ENCODE measurements around the gene SIPA1L3. TPM values are rescaled to one million over a fixed set of nuclear protein-coding genes. Genes with fewer than 3 reads are reported as not detected.
A peak's percentile ranks its signal among the peaks of the same experiment; 100 is the strongest.

Gene SIPA1L3
- total RNA-seq, 4 donors from 2014 or later = 11.1 to 25.3 (median 14.5) TPM

DNA sequence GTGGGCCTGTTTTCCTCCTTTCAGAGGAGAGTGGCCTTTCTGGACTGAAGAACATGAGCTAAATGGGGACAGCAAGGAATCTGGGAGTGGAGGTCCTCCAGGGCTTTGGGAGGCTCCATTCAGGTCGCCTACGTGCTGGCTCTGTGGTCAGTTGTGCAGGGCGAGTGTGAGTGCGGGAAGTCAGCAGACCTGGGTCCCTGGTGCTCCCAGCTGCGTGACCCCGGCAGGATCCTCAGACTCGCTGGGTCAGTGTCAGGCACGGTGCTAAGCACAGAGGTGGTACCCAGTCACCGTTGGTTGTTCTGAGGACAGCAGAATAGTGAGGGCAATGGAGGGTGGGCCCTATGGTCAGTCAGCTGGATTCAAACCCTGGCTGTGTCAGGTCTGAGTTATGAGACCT is 85.8 kb downstream of the SIPA1L3 start:
- no peak for DNase-seq
- Histone ChIP-seq H3K9me3 (no peaks in the 10 kb centered on the region), H3K36me3 (no peaks in the 10 kb centered on the region), H3K4me3 (no peak overlapping the region), H3K27ac (no peak overlapping the region), H3K4me1 (peaks cover 9 to 22% (median 10%) of the 10 kb centered on the region in 3 donors), H3K27me3 (no peaks in the 10 kb centered on the region)
- TF ChIP-seq, protein P1, sequence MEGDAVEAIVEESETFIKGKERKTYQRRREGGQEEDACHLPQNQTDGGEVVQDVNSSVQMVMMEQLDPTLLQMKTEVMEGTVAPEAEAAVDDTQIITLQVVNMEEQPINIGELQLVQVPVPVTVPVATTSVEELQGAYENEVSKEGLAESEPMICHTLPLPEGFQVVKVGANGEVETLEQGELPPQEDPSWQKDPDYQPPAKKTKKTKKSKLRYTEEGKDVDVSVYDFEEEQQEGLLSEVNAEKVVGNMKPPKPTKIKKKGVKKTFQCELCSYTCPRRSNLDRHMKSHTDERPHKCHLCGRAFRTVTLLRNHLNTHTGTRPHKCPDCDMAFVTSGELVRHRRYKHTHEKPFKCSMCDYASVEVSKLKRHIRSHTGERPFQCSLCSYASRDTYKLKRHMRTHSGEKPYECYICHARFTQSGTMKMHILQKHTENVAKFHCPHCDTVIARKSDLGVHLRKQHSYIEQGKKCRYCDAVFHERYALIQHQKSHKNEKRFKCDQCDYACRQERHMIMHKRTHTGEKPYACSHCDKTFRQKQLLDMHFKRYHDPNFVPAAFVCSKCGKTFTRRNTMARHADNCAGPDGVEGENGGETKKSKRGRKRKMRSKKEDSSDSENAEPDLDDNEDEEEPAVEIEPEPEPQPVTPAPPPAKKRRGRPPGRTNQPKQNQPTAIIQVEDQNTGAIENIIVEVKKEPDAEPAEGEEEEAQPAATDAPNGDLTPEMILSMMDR (IDR thresholded peaks at IDR 0.05) = no peak
- TF ChIP-seq POLR2A (IDR thresholded peaks at IDR 0.05) = no peak
- WGBS, 2 donors = 98 to 100% methylated on average over 2 to 5 of the region's 9 CpGs
- intact Hi-C loops (cut with DNase I) = no loop called here

DNA sequence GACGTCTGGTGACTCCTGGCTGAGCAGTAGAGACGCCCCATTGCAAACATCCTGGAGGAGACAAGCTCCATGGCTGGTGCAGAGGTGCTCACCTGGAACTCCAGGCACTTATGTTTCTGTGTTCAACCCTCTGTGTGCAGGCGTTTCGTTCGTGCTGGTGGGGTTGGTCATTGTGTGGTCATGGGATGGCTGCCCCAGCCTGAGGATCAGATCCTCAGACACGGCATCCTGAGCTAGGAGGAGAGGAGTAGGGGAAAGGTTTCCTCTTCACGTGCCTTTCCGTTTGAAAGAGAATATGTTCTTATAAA is 87.8 kb downstream of the SIPA1L3 start:
- H3K4me1 ChIP-seq = peaks cover 9 to 35% (median 9%) of the 10 kb centered on the region in 3 donors
- 70 to 94% methylated on average over 3 to 8 of the region's 8 CpGs for WGBS, 2 donors
- TF ChIP-seq, protein P1 (IDR thresholded peaks at IDR 0.05) = no peak
- no peak for TF ChIP-seq POLR2A (IDR thresholded peaks at IDR 0.05)
- H3K36me3 ChIP-seq = no peaks in the 10 kb centered on the region
- H3K4me3 ChIP-seq = no peak overlapping the region
- H3K27me3 ChIP-seq = no peaks in the 10 kb centered on the region
- intact Hi-C loops (cut with DNase I) = no loop called here
- DNase-seq = no peak
- H3K9me3 ChIP-seq = no peaks in the 10 kb centered on the region
- H3K27ac ChIP-seq = no peak overlapping the region

DNA sequence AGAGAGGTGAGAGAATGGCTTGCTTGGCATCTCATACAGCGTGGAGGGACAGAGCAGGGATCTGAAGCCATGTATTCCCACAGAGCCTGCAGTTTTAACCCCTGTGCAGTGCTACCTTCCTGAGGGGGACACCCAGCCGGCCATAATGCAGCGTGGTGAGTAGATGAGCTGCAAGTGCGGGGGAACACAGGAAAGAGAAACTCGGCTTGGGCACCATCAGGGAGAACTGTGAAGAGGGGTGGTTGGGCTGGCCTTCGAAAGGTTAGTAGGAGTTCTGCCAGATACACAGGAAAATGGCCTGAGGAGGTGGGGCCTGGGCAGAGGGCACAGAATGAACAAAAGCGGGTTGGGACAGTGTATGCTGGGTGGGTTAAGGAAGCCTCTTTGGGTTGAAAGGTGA is 88.3 kb downstream of the SIPA1L3 start:
- intact Hi-C loops (cut with DNase I) = no loop called here
- Histone ChIP-seq H3K27me3 (no peaks in the 10 kb centered on the region), H3K9me3 (no peaks in the 10 kb centered on the region), H3K4me3 (no peak overlapping the region), H3K4me1 (peaks cover 3 to 29% (median 6%) of the 10 kb centered on the region in 3 donors), H3K27ac (no peak overlapping the region), H3K36me3 (no peaks in the 10 kb centered on the region)
- 89 to 96% methylated on average over 5 to 7 of the region's 7 CpGs for WGBS, 2 donors
- no peak for DNase-seq
- TF ChIP-seq, protein P1 (IDR thresholded peaks at IDR 0.05) = no peak
- no peak for TF ChIP-seq POLR2A (IDR thresholded peaks at IDR 0.05)

DNA sequence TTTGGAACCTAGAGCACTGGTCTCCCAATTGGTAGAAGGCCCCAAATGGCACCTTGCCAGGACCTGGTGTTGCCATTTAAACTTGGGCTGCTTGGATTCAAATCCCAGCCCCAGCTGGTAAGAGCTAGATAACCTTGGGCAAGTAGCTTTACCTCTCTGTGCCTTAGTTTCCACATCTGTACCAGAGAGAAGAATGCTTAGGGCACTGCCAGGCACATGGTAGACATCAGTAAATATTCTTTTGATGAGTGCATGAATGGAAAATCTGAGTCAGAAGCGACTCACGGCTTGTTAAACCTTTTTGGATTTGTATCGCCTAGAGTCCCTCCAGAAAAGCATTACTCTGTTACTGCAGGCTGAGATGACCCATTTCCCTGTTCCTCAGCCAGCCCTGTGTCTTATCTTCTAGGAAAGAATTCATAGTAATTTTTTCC is 90.9 kb downstream of the SIPA1L3 start:
- no peak for TF ChIP-seq POLR2A (IDR thresholded peaks at IDR 0.05)
- TF ChIP-seq, protein P1 (IDR thresholded peaks at IDR 0.05) = no peak
- H3K4me3 ChIP-seq = no peak overlapping the region
- no peak overlapping the region for H3K27ac ChIP-seq
- no peaks in the 10 kb centered on the region for H3K27me3 ChIP-seq
- no peaks in the 10 kb centered on the region for H3K9me3 ChIP-seq
- 11 to 31% methylated on average over 3 of the region's 3 CpGs for WGBS, 2 donors
- H3K4me1 ChIP-seq = peaks cover 2 to 18% (median 2%) of the 10 kb centered on the region in 3 donors
- no peaks in the 10 kb centered on the region for H3K36me3 ChIP-seq
- intact Hi-C loops (cut with DNase I) = no loop called here
- DNase-seq = no peak

DNA sequence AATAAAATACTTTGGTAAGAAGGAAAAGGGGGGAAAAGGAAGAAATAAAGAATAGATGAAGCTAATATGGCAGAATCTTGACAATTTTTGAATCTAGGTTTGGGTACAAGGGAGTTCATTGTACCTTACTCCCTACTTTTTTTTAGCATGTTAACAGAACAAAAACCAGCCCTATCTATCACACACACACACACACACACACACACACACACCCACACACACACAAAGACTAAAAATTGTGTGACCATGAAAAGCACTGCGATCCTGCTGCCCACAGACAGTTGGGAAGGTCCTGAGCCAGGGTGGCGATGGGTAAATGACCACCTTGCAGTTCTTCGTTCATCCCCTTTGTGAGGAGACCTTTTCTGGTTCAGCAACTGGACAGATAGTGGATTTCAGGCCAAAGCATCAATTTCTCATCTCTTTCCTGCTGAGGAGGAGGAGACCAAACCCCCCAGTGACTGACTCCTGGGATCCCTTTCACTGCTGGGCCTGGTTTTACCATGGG is 91.8 kb downstream of the SIPA1L3 start:
- 91 to 97% methylated on average over 3 of the region's 3 CpGs for WGBS, 2 donors
- Histone ChIP-seq H3K27ac (peak overlapping the region in 3 of 4 donors; percentile 18 to 54 (median 39)), H3K36me3 (no peaks in the 10 kb centered on the region), H3K9me3 (no peaks in the 10 kb centered on the region), H3K27me3 (no peaks in the 10 kb centered on the region), H3K4me1 (peaks cover 8 to 27% (median 11%) of the 10 kb centered on the region in 3 donors), H3K4me3 (no peak overlapping the region)
- TF ChIP-seq, protein P1 (IDR thresholded peaks at IDR 0.05) = no peak
- TF ChIP-seq POLR2A (IDR thresholded peaks at IDR 0.05) = no peak
- DNase-seq = no peak
- intact Hi-C loops (cut with DNase I) = no loop called here
